HCT116 (cell line): ENCODE results near the gene ZNF276. TPM values are rescaled to one million over a fixed set of nuclear protein-coding genes. Genes with fewer than 3 reads are reported as not detected.

Experiments
- ATAC-seq: fragments of 200-7000 bp; cut with Tn5 transposase; 2 replicates; pipeline ENCODE4 v1.9.1; 2020; ENCODE audit warnings: mild to moderate bottlenecking, moderate library complexity
- BruUV-seq: library from RNA; stranded (reverse); fragments of 400-500 nt; replicated peaks from 2 replicates; lab custom pipeline; 2021; lab: Mats Ljungman, UMichigan
- CTCF ChIA-PET: fragments of 300-600 bp; sonication (Branson Sonifier 250); formaldehyde crosslinking; loops from one replicate; lab custom pipeline; 2021; ENCODE audit warnings: antibody characterized with exemption; lab: Charles Lee
- POLR2A ChIA-PET: fragments of 300-600, 350-600 bp; sonication (Branson Sonifier 250); formaldehyde crosslinking; loops from one replicate; lab custom pipeline; 2021; ENCODE audit warnings: antibody characterized with exemption; lab: Charles Lee
- RAD21 ChIA-PET, 2 experiments: fragments of 300-600 bp; sonication (Branson Sonifier 250); formaldehyde crosslinking; loops; one replicate each; lab custom pipeline; 2023; ENCODE audit warnings: low total read pairs in 2 of 2; ENCODE audit not compliant: uncharacterized antibody in 2 of 2, unreplicated experiment in 2 of 2, low non-redundant PET in 1 of 2; lab: Charles Lee
- DNase-seq: peaks from one replicate; pipeline ENCODE4 v3.0.0-alpha.2; 2010; ENCODE audit warnings: low read depth, low spot score
- H2AFZ ChIP-seq: fragments of 200-600 bp; shearing (Covaris generic), sonication (generic); 2 replicates; pipeline ENCODE4 v1.6.1; 2017; ENCODE audit warnings: low read depth, mixed run types, mixed read lengths, antibody characterized with exemption, low read length; ENCODE audit not compliant: poor library complexity, severe bottlenecking
- H3K27ac ChIP-seq: 2 replicates; pipeline ENCODE4 v1.5.1; 2012; ENCODE audit warnings: low read depth, low read length
- H3K27me3 ChIP-seq: fragments of 200-600 bp; sonication (generic); 2 replicates; pipeline ENCODE4 v1.6.1; 2016; ENCODE audit warnings: mixed run types, low read length, mixed read lengths; ENCODE audit not compliant: insufficient read depth
- H3K36me3 ChIP-seq, 2 experiments: fragments of 200-500 bp in 1 of 2; fragments of 200-600 bp in 1 of 2; sonication (Bioruptor generic) in 1 of 2; sonication (generic) in 1 of 2; 2 replicates each; pipeline versions ENCODE4 v1.5.1 to v1.6.1; 2014 to 2016; ENCODE audit warnings: low read length in 2 of 2, inconsistent platforms in 1 of 2, mixed read lengths in 1 of 2, mixed run types in 1 of 2; ENCODE audit not compliant: insufficient read depth in 2 of 2, control insufficient read depth in 1 of 2
- H3K4me1 ChIP-seq, 2 experiments: fragments of 200-600 bp in 1 of 2; sonication (generic) in 1 of 2; 2 replicates each; pipeline versions ENCODE4 v1.5.1 to v1.6.1; 2012 to 2017; ENCODE audit warnings: low read length in 2 of 2, inconsistent platforms in 1 of 2, mild to moderate bottlenecking in 1 of 2, mixed read lengths in 1 of 2, mixed run types in 1 of 2, moderate library complexity in 1 of 2; ENCODE audit not compliant: insufficient read depth in 2 of 2, control insufficient read depth in 1 of 2
- H3K4me2 ChIP-seq: fragments of 200-600 bp; sonication (generic); 2 replicates; pipeline ENCODE4 v1.6.1; 2017; ENCODE audit warnings: mixed run types, low read length, mixed read lengths
- H3K4me3 ChIP-seq, 2 experiments: fragments of 200-600 bp in 1 of 2; sonication (generic) in 1 of 2; replicated peaks in 1 of 2; 2 replicates each; pipeline ENCODE4 v1.5.1; 2011 to 2016; ENCODE audit warnings: low read length in 2 of 2, control low read depth in 1 of 2, low read depth in 1 of 2, mild to moderate bottlenecking in 1 of 2, mixed read lengths in 1 of 2, mixed run types in 1 of 2
- H3K79me2 ChIP-seq: fragments of 200-600 bp; sonication (generic); 2 replicates; pipeline ENCODE4 v1.6.1; 2017; ENCODE audit warnings: mild to moderate bottlenecking, mixed run types, low read length, moderate library complexity, mixed read lengths; ENCODE audit not compliant: insufficient read depth
- H3K9ac ChIP-seq: fragments of 200-600 bp; sonication (generic); 2 replicates; pipeline ENCODE4 v1.6.1; 2016; ENCODE audit warnings: low read length, mixed read lengths
- H3K9me2 ChIP-seq: fragments of 200-600 bp; sonication (generic), shearing (Covaris generic); 2 replicates; pipeline ENCODE4 v1.6.1; 2017; ENCODE audit warnings: mixed run types, mild to moderate bottlenecking, moderate library complexity; ENCODE audit not compliant: insufficient read depth
- H3K9me3 ChIP-seq, 2 experiments: fragments of 200-500 bp in 1 of 2; fragments of 200-600 bp in 1 of 2; sonication (Bioruptor generic) in 1 of 2; sonication (generic) in 1 of 2; 2 replicates each; pipeline ENCODE4 v1.6.1; 2014 to 2017; ENCODE audit warnings: low read length in 2 of 2, mixed read lengths in 2 of 2, inconsistent platforms in 1 of 2, low read depth in 1 of 2, mild to moderate bottlenecking in 1 of 2, mixed run types in 1 of 2, moderate library complexity in 1 of 2; ENCODE audit not compliant: control insufficient read depth in 1 of 2, insufficient read depth in 1 of 2
- H4K20me1 ChIP-seq: fragments of 200-600 bp; sonication (generic), shearing (Covaris generic); 2 replicates; pipeline ENCODE4 v1.6.1; 2017; ENCODE audit warnings: mixed run types, mild to moderate bottlenecking, moderate library complexity; ENCODE audit not compliant: insufficient read depth
- ATF3 ChIP-seq: IDR thresholded peaks from 2 replicates; pipeline ENCODE4 v1.6.1; 2012
- CBX3 ChIP-seq: IDR thresholded peaks from 2 replicates; pipeline ENCODE4 v1.6.1; 2012; ENCODE audit warnings: low read depth
- EGR1 ChIP-seq: IDR thresholded peaks from 2 replicates; pipeline ENCODE4 v1.6.1; 2012; ENCODE audit warnings: low read depth
- ELF1 ChIP-seq: IDR thresholded peaks from 2 replicates; pipeline ENCODE4 v1.6.1; 2012; ENCODE audit warnings: low read depth, borderline replicate concordance
- EZH2 ChIP-seq: fragments of 200-600 bp; sonication (generic); IDR thresholded peaks from 2 replicates; pipeline ENCODE4 v1.6.1; 2017; ENCODE audit warnings: antibody characterized with exemption, mixed run types
- EZH2phosphoT487 ChIP-seq: fragments of 200-600 bp; IDR thresholded peaks from 2 replicates; pipeline ENCODE4 v1.6.1; 2018; ENCODE audit warnings: antibody characterized with exemption, borderline replicate concordance
- JUND ChIP-seq: IDR thresholded peaks from 2 replicates; pipeline ENCODE4 v1.6.1; 2012
- POLR2A ChIP-seq: IDR thresholded peaks from 2 replicates; pipeline ENCODE4 v1.7.0; 2011; ENCODE audit warnings: borderline replicate concordance; ENCODE audit not compliant: insufficient read depth, insufficient read length; ENCODE audit errors: extremely low read depth
- REST ChIP-seq: IDR thresholded peaks from 2 replicates; pipeline ENCODE4 v1.6.1; 2012; ENCODE audit warnings: low read depth
- SIN3A ChIP-seq: IDR thresholded peaks from 2 replicates; pipeline ENCODE4 v1.6.1; 2012; ENCODE audit warnings: low read depth
- TCF7L2 ChIP-seq: IDR thresholded peaks from 2 replicates; pipeline ENCODE4 v1.7.0; 2011; ENCODE audit warnings: borderline replicate concordance, inconsistent platforms; ENCODE audit not compliant: insufficient read depth, insufficient read length; ENCODE audit errors: extremely low read depth
- YY1 ChIP-seq: IDR thresholded peaks from 2 replicates; pipeline ENCODE4 v1.6.1; 2011; ENCODE audit warnings: low read length, low read depth, moderate library complexity, mild to moderate bottlenecking; ENCODE audit not compliant: insufficient replicate concordance; ENCODE audit errors: extremely low read depth
- ZFX ChIP-seq: fragments of 450-650 bp; IDR thresholded peaks from 2 replicates; pipeline ENCODE4 v1.6.1; 2017
- intact Hi-C: fragments of 100-400 bp; cut with micrococcal nuclease; formaldehyde crosslinking; loops from 2 replicates; pipeline ENCODE4 v1.10.0; 2022
- total RNA-seq: library from RNA; stranded (reverse); gene quantifications from one replicate; pipeline ENCODE4 v1.2.1, GENCODE V29; 2021; ENCODE audit not compliant: unreplicated experiment
- TF ChIP-seq, protein P1 (sequence below): IDR thresholded peaks from 2 replicates; pipeline ENCODE4 v1.6.1; 2012

Gene ZNF276
- total RNA-seq, 1 experiment from 2014 or later: 49.9 TPM

- no TSS peak for BruUV-seq
Observed at GRCh38 chr16:89672177-89672941, 49.0 kb upstream of the ZNF276 start.

More at GRCh38 chr16:89672177-89672941, 49.0 kb upstream of the ZNF276 start:
- DNase-seq (no peak), ATAC-seq (no peak)
- Histone ChIP-seq H3K9me3 (peaks cover 4 to 6% of the 10 kb centered on the region in 2 experiments; a peak in 2 of 4 replicates), H3K27me3 (no peaks in the 10 kb centered on the region), H3K4me2 (no peak overlapping the region), H4K20me1 (no peaks in the 10 kb centered on the region), H3K4me1 (peaks cover 0 to 5% of the 10 kb centered on the region in 2 experiments; a peak in 1 of 4 replicates), H3K4me3 (no peak overlapping the region), H3K79me2 (no peaks in the 10 kb centered on the region), H3K9me2 (no peaks in the 10 kb centered on the region), H3K36me3 (no peaks in the 10 kb centered on the region), H2AFZ (no peak overlapping the region), H3K9ac (no peak overlapping the region), H3K27ac (no peak overlapping the region)
- intact Hi-C loops: no loop called here
- TF ChIP-seq EGR1 (no peak), ZFX (no peak), SIN3A (no peak), JUND (no peak), ATF3 (no peak), EZH2phosphoT487 (no peak), TCF7L2 (no peak), POLR2A (no peak), YY1 (no peak), CBX3 (no peak), REST (no peak), ELF1 (no peak), EZH2 (no peak)
- TF ChIP-seq, protein P1, sequence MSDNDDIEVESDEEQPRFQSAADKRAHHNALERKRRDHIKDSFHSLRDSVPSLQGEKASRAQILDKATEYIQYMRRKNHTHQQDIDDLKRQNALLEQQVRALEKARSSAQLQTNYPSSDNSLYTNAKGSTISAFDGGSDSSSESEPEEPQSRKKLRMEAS: no peak
- RAD21 ChIA-PET: no interaction called here
- POLR2A ChIA-PET: no interaction called here
- CTCF ChIA-PET: no interaction called here
